M059J (cell line): ENCODE results near the gene CLCN7. TPM values are rescaled to one million over a fixed set of nuclear protein-coding genes. Genes with fewer than 3 reads are reported as not detected.

ENCODE experiments used
- DNase-seq: peaks from one replicate; pipeline ENCODE4 v3.0.0-alpha.2; 2012; ENCODE audit warnings: low read depth
- total RNA-seq: library from RNA; depleted of rRNA; stranded (reverse); fragments of >200 nt; shearing (Covaris generic); gene quantifications from 2 replicates; pipeline ENCODE4 v1.2.3, GENCODE V29; 2014; rRNA removed

The CLCN7 gene
- total RNA-seq, 1 experiment from 2014 or later = 84.0 TPM

GRCh38 chr16:1403733-1404132 is 71.1 kb downstream of the CLCN7 start:
- no peak for DNase-seq

GRCh38 chr16:1403036-1403435 is 71.8 kb downstream of the CLCN7 start:
- no peak for DNase-seq

- DNase-seq = no peak
These were observed 73.1 kb downstream of the CLCN7 start for GRCh38 chr16:1401758-1402154.

- DNase-seq = no peak
These were observed 73.6 kb downstream of the CLCN7 start for GRCh38 chr16:1401061-1401757.

- no peak for DNase-seq
These were observed 75.8 kb downstream of the CLCN7 start for GRCh38 chr16:1398826-1399581.

GRCh38 chr16:1398351-1398750 is 76.5 kb downstream of the CLCN7 start:
- no peak for DNase-seq

- DNase-seq = no peak
These were observed 77.0 kb downstream of the CLCN7 start for GRCh38 chr16:1397779-1398178.

- no peak for DNase-seq
These were observed 79.3 kb downstream of the CLCN7 start for GRCh38 chr16:1395444-1396031.

Other genes with a start within 250 kb of the CLCN7 start
- gene TPSG1, start 249.8 kb downstream of the CLCN7 start, total RNA-seq = not detected in 2 replicates
- gene TPSB2, start 244.8 kb downstream of the CLCN7 start, total RNA-seq = 0.17 TPM in 1 of 2 replicates, not detected in the other
- not detected in 2 replicates for gene TPSAB1, start 234.3 kb downstream of the CLCN7 start, total RNA-seq
- not detected in 2 replicates for gene TPSD1, start 219.0 kb downstream of the CLCN7 start, total RNA-seq
- 85.7 and 87.6 TPM in 2 replicates for gene UBE2I, start 165.4 kb downstream of the CLCN7 start, total RNA-seq
- gene BAIAP3, start 141.4 kb downstream of the CLCN7 start, total RNA-seq = 0.34 TPM in 1 of 2 replicates, not detected in the other
- 54.2 and 101 TPM in 2 replicates for gene TSR3, start 123.2 kb downstream of the CLCN7 start, total RNA-seq
- 43.8 and 50.1 TPM in 2 replicates for gene GNPTG, start 123.1 kb downstream of the CLCN7 start, total RNA-seq
- gene UNKL, start 60.3 kb downstream of the CLCN7 start, total RNA-seq = 6.5 and 13.0 TPM in 2 replicates
- gene UQCC4, start 54.3 kb downstream of the CLCN7 start, total RNA-seq = 21.8 and 23.4 TPM in 2 replicates
- not detected in 2 replicates for gene PERCC1, start 44.0 kb downstream of the CLCN7 start, total RNA-seq
- 0.05 TPM in 1 of 2 replicates, not detected in the other for gene CCDC154, start 30.5 kb downstream of the CLCN7 start, total RNA-seq
- not detected in 2 replicates for gene PTX4, start 13.9 kb upstream of the CLCN7 start, total RNA-seq
- gene TELO2, start 18.3 kb upstream of the CLCN7 start, total RNA-seq = 15.1 and 16.6 TPM in 2 replicates
- not detected in 2 replicates for gene TMEM204, start 58.6 kb upstream of the CLCN7 start, total RNA-seq
- gene IFT140, start 137.0 kb upstream of the CLCN7 start, total RNA-seq = 11.2 and 11.7 TPM in 2 replicates
- gene CRAMP1, start 137.3 kb upstream of the CLCN7 start, total RNA-seq = 4.9 and 5.9 TPM in 2 replicates
- gene JPT2, start 203.3 kb upstream of the CLCN7 start, total RNA-seq = 126 and 168 TPM in 2 replicates
- 7.1 and 9.4 TPM in 2 replicates for gene MAPK8IP3, start 231.2 kb upstream of the CLCN7 start, total RNA-seq